Measurements from ENCODE around the gene RNF169. TPM values are rescaled to one million over a fixed set of nuclear protein-coding genes. Genes with fewer than 3 reads are reported as not detected.

RNF169 gene
- total and polyA plus RNA-seq, 9 of the 15 experiments (the other 6 are each of a cell fraction or from before 2014, with no cell fraction given) = 0.68 to 18.1 (median 10.1) TPM

GRCh38 chr11:74749127-74749964 is 697 bp downstream of the RNF169 start (continued):
- no peak for TF ChIP-seq ZNF318 (IDR thresholded peaks at IDR 0.05; ENCODE audit: borderline replicate concordance in 1 of 2, low read depth in 1 of 2)
- TF ChIP-seq NCOR1 (IDR thresholded peaks at IDR 0.05) = no peak
- TF ChIP-seq ZC3H11A (IDR thresholded peaks at IDR 0.05; ENCODE audit: low read depth, low read length) = no peak
- TF ChIP-seq NFATC3 (IDR thresholded peaks at IDR 0.05) = no peak
- TF ChIP-seq MXI1 (IDR thresholded peaks at IDR 0.05; ENCODE audit: low read depth, low read length) = no peak
- TF ChIP-seq ZHX1 (conservative IDR thresholded peaks at IDR 0.05; ENCODE audit: low read length) = no peak
- TF ChIP-seq RFX1 (IDR thresholded peaks at IDR 0.05) = no peak
- no peak for TF ChIP-seq SMC3 (conservative IDR thresholded peaks at IDR 0.05; ENCODE audit: insufficient read depth, low read depth, low read length)
- no peak for TF ChIP-seq BCLAF1 (IDR thresholded peaks at IDR 0.05; ENCODE audit: borderline replicate concordance in 1 of 2, control insufficient read depth in 1 of 2, low read depth in 2 of 2, low read length in 1 of 2)
- no peak for TF ChIP-seq ZFP1 (CRISPR knock-in tag; IDR thresholded peaks at IDR 0.05)
- TF ChIP-seq ZKSCAN8 (CRISPR knock-in tag; IDR thresholded peaks at IDR 0.05) = no peak
- no peak for TF ChIP-seq POLR3A (IDR thresholded peaks at IDR 0.05; ENCODE audit: borderline replicate concordance, extremely low read depth, insufficient read depth, insufficient read length)

Data from K562 (cell line).